WTC11 (cell line): ENCODE data around the gene PHYHD1. TPM values are rescaled to one million over a fixed set of nuclear protein-coding genes. Genes with fewer than 3 reads are reported as not detected.

ENCODE experiments used
- ATAC-seq: fragments of 200-7000 bp; cut with Tn5 transposase; 2 replicates; pipeline ENCODE4 v1.10.0; 2021; ENCODE audit warnings: mild to moderate bottlenecking, moderate library complexity
- Bru-seq: library from RNA; stranded (reverse); fragments of 400-500 nt; gene quantifications from one replicate; lab custom pipeline; 2021; lab: Mats Ljungman, UMichigan
- CTCF ChIA-PET: fragments of 300-600 bp; sonication (Branson Sonifier 250); formaldehyde crosslinking; loops from one replicate; lab custom pipeline; 2021; ENCODE audit warnings: antibody characterized with exemption; lab: Charles Lee
- POLR2A ChIA-PET: fragments of 350-600 bp; sonication (Branson Sonifier 250); formaldehyde crosslinking; loops from one replicate; lab custom pipeline; 2021; ENCODE audit warnings: antibody characterized with exemption; lab: Charles Lee
- DNase-seq: peaks from one replicate; pipeline ENCODE4 v3.0.0; 2021; ENCODE audit warnings: low spot score
- H3K27ac Mint-ChIP-seq: 2 replicates; pipeline ENCODE4 v1.8.0; 2021; ENCODE audit warnings: mixed read lengths
- H3K27me3 Mint-ChIP-seq: 2 replicates; pipeline ENCODE4 v1.8.0; 2021; ENCODE audit warnings: low read depth, mild to moderate bottlenecking, moderate library complexity, mixed read lengths
- H3K36me3 Mint-ChIP-seq: 2 replicates; pipeline ENCODE4 v1.8.0; 2021; ENCODE audit warnings: mixed read lengths
- H3K4me1 Mint-ChIP-seq: 2 replicates; pipeline ENCODE4 v1.8.0; 2022; ENCODE audit warnings: mixed read lengths
- H3K4me3 Mint-ChIP-seq: 2 replicates; pipeline ENCODE4 v1.8.0; 2021; ENCODE audit warnings: mild to moderate bottlenecking, moderate library complexity, mixed read lengths
- H3K9me3 Mint-ChIP-seq: 2 replicates; pipeline ENCODE4 v1.8.0; 2021; ENCODE audit warnings: mixed read lengths
- ATF1 ChIP-seq: sonication (generic); formaldehyde crosslinking; IDR thresholded peaks from 2 replicates; pipeline ENCODE4 v1.8.1; 2023; ENCODE audit warnings: mild to moderate bottlenecking, moderate library complexity, missing genetic modification reagents
- CREM ChIP-seq: sonication (generic); formaldehyde crosslinking; IDR thresholded peaks from 2 replicates; pipeline ENCODE4 v1.8.1; 2022; ENCODE audit warnings: mild to moderate bottlenecking, missing genetic modification reagents, moderate library complexity
- ESRRA ChIP-seq: sonication (generic); formaldehyde crosslinking; IDR thresholded peaks from 2 replicates; pipeline ENCODE4 v1.8.1; 2022; ENCODE audit warnings: mild to moderate bottlenecking, missing genetic modification reagents, borderline replicate concordance
- KAT7 ChIP-seq: sonication (generic); formaldehyde crosslinking; IDR thresholded peaks from 2 replicates; pipeline ENCODE4 v1.8.1; 2023; ENCODE audit warnings: missing genetic modification reagents, mild to moderate bottlenecking, borderline replicate concordance
- NFE2L1 ChIP-seq: sonication (generic); formaldehyde crosslinking; IDR thresholded peaks from 2 replicates; pipeline ENCODE4 v1.8.1; 2023; ENCODE audit warnings: missing genetic modification reagents
- NR1H2 ChIP-seq: sonication (generic); formaldehyde crosslinking; IDR thresholded peaks from 2 replicates; pipeline ENCODE4 v1.9.0; 2021; ENCODE audit warnings: mild to moderate bottlenecking, moderate library complexity, missing genetic modification reagents
- PRRX2 ChIP-seq: fragments of 250-450 bp; sonication (Bioruptor Pico); IDR thresholded peaks from 2 replicates; pipeline ENCODE4 v1.8.0; 2021; ENCODE audit warnings: mild to moderate bottlenecking
- SOX15 ChIP-seq: fragments of 250-450 bp; sonication (Bioruptor Pico); IDR thresholded peaks from 2 replicates; pipeline ENCODE4 v1.9.0; 2021; ENCODE audit warnings: mild to moderate bottlenecking
- ZNF317 ChIP-seq: sonication (generic); formaldehyde crosslinking; IDR thresholded peaks from 2 replicates; pipeline ENCODE4 v1.8.1; 2023; ENCODE audit warnings: low read depth, mild to moderate bottlenecking, moderate library complexity, missing genetic modification reagents, borderline replicate concordance
- long read RNA-seq, 3 experiments: library from RNA in 1 of 3; library from capped mRNA in 1 of 3; library from polyadenylated mRNA in 1 of 3; unstranded in 2 of 3; stranded (forward) in 1 of 3; transcript quantifications; one replicate each; pipeline ENCODE4 v2.0.0, GENCODE V29; 2021
- total RNA-seq: library from RNA; stranded (reverse); gene quantifications from 3 replicates; pipeline ENCODE4 v1.2.3, GENCODE V29; 2021
- TF ChIP-seq, protein P1 (sequence below): sonication (generic); formaldehyde crosslinking; conservative IDR thresholded peaks from 2 replicates; pipeline ENCODE4 v1.8.1; 2022; ENCODE audit warnings: mild to moderate bottlenecking, missing genetic modification reagents
- TF ChIP-seq, protein P2 (sequence below): fragments of 200-600 bp; IDR thresholded peaks from 2 replicates; pipeline ENCODE4 v1.8.0; 2022; ENCODE audit warnings: antibody characterized with exemption
- TF ChIP-seq, protein P3 (sequence below): sonication (generic); formaldehyde crosslinking; IDR thresholded peaks from 2 replicates; pipeline ENCODE4 v1.8.1; 2022; ENCODE audit warnings: low read depth, missing genetic modification reagents, borderline replicate concordance
- TF ChIP-seq, protein P4 (sequence below): sonication (generic); formaldehyde crosslinking; IDR thresholded peaks from 2 replicates; pipeline ENCODE4 v1.8.1; 2023; ENCODE audit warnings: mild to moderate bottlenecking, missing genetic modification reagents, moderate library complexity
- TF ChIP-seq, protein P5 (sequence below): fragments of 250-450 bp; sonication (Bioruptor Pico); IDR thresholded peaks from 2 replicates; pipeline ENCODE4 v1.9.0; 2021; ENCODE audit warnings: mild to moderate bottlenecking, borderline replicate concordance
- TF ChIP-seq, protein P6 (sequence below): sonication (generic); formaldehyde crosslinking; IDR thresholded peaks from 2 replicates; pipeline ENCODE4 v1.8.1; 2022; ENCODE audit warnings: mild to moderate bottlenecking, missing genetic modification reagents, moderate library complexity, borderline replicate concordance

Gene PHYHD1
- total RNA-seq (14.6 to 21.3 TPM (median 20.0 TPM) in 3 replicates), Bru-seq, nascent RNA (percentile 42 among the genes with signal in this experiment)
- long read RNA-seq, experiment 1, partial matches to known transcripts, result 8 of 18 reads
- long read RNA-seq, experiment 1, other reads (novel, unspliced or antisense), result 9 of 18 reads
- long read RNA-seq, experiment 2, partial matches to known transcripts, result 5 of 12 reads
- long read RNA-seq, experiment 2, other reads (novel, unspliced or antisense), result 7 of 12 reads
- long read RNA-seq, experiment 3, partial matches to known transcripts, result 7 of 15 reads
- long read RNA-seq, experiment 3, other reads (novel, unspliced or antisense), result 7 of 15 reads

DNA sequence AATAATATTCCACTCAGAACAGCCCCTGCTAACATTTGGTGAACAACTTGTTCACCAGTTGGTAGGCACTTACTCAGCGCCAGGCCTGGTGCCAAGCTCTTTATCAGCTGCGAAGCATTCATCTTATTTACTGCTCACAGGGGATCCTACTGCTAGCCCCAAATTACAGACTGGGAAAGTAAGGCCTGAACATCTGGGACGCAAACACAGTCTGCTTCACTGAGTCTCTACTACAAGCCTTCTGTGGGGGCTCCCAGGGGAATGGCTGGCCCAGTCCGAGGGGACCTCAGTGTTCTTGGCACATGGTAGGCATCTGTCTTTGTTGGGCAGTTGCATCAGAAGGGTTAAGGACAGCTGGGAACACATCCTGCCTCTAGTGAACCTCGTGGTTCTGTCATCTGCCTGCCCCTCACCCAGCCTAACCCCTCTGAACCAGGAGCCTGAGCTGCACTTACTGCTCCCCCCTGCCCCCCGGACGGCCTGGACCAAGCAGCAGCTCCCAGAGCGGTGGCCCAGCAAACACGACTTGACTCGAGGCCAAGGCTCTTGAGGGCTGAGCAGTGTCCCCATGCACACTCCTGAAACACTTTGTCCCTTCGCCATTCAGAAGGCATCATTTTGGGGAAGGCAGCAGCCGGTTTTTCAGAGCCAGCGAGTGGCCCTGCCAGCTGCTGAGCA lies at the start of gene PHYHD1:
TSS of gene PHYHD1 (plus strand) at position 602 of the 678 bp plus-strand sequence. CDS start 1,342 bp downstream, outside the sequence.
- H3K27me3 Mint-ChIP-seq, result no peaks in the 10 kb centered on the region
- H3K9me3 Mint-ChIP-seq, result no peaks in the 10 kb centered on the region
- no peak for DNase-seq

DNA sequence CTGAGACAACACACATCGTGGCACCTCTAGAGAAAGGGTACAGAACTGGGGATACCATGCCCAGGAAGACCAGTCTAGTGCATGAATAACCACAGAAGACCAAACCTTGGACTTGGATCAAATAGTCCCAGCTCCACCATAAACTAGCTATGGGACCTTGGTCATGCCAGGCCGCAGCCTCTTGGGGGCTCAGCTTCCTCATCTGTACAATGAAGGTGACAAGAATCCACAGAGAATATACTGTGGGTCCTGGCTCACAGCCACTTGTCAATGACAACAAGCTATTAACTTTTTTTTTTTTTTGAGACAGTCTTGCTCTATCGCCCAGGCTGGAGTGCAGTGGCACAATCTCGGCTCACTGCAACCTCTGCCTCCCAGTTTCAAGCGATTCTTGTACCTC lies 42.9 kb upstream of the PHYHD1 start:
- no peak overlapping the region for H3K4me3 Mint-ChIP-seq
- H3K9me3 Mint-ChIP-seq, result no peaks in the 10 kb centered on the region
- peaks cover 15% of the 10 kb centered on the region for H3K4me1 Mint-ChIP-seq
- TF ChIP-seq ZNF317 (CRISPR knock-in tag) (no peak), KAT7 (CRISPR knock-in tag) (no peak), PRRX2 (CRISPR knock-in tag) (no peak), ESRRA (CRISPR knock-in tag) (no peak), ATF1 (CRISPR knock-in tag) (no peak), NR1H2 (CRISPR knock-in tag) (no peak), CREM (no peak), NFE2L1 (CRISPR knock-in tag) (no peak), SOX15 (CRISPR knock-in tag) (no peak)
- TF ChIP-seq, protein P1, sequence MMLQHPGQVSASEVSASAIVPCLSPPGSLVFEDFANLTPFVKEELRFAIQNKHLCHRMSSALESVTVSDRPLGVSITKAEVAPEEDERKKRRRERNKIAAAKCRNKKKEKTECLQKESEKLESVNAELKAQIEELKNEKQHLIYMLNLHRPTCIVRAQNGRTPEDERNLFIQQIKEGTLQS (CRISPR knock-in tag), result no peak
- TF ChIP-seq, protein P2, sequence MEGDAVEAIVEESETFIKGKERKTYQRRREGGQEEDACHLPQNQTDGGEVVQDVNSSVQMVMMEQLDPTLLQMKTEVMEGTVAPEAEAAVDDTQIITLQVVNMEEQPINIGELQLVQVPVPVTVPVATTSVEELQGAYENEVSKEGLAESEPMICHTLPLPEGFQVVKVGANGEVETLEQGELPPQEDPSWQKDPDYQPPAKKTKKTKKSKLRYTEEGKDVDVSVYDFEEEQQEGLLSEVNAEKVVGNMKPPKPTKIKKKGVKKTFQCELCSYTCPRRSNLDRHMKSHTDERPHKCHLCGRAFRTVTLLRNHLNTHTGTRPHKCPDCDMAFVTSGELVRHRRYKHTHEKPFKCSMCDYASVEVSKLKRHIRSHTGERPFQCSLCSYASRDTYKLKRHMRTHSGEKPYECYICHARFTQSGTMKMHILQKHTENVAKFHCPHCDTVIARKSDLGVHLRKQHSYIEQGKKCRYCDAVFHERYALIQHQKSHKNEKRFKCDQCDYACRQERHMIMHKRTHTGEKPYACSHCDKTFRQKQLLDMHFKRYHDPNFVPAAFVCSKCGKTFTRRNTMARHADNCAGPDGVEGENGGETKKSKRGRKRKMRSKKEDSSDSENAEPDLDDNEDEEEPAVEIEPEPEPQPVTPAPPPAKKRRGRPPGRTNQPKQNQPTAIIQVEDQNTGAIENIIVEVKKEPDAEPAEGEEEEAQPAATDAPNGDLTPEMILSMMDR, result no peak
- TF ChIP-seq, protein P3, sequence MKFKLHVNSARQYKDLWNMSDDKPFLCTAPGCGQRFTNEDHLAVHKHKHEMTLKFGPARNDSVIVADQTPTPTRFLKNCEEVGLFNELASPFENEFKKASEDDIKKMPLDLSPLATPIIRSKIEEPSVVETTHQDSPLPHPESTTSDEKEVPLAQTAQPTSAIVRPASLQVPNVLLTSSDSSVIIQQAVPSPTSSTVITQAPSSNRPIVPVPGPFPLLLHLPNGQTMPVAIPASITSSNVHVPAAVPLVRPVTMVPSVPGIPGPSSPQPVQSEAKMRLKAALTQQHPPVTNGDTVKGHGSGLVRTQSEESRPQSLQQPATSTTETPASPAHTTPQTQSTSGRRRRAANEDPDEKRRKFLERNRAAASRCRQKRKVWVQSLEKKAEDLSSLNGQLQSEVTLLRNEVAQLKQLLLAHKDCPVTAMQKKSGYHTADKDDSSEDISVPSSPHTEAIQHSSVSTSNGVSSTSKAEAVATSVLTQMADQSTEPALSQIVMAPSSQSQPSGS, result no peak
- TF ChIP-seq, protein P4, sequence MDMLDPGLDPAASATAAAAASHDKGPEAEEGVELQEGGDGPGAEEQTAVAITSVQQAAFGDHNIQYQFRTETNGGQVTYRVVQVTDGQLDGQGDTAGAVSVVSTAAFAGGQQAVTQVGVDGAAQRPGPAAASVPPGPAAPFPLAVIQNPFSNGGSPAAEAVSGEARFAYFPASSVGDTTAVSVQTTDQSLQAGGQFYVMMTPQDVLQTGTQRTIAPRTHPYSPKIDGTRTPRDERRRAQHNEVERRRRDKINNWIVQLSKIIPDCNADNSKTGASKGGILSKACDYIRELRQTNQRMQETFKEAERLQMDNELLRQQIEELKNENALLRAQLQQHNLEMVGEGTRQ (CRISPR knock-in tag), result no peak
- TF ChIP-seq, protein P5, sequence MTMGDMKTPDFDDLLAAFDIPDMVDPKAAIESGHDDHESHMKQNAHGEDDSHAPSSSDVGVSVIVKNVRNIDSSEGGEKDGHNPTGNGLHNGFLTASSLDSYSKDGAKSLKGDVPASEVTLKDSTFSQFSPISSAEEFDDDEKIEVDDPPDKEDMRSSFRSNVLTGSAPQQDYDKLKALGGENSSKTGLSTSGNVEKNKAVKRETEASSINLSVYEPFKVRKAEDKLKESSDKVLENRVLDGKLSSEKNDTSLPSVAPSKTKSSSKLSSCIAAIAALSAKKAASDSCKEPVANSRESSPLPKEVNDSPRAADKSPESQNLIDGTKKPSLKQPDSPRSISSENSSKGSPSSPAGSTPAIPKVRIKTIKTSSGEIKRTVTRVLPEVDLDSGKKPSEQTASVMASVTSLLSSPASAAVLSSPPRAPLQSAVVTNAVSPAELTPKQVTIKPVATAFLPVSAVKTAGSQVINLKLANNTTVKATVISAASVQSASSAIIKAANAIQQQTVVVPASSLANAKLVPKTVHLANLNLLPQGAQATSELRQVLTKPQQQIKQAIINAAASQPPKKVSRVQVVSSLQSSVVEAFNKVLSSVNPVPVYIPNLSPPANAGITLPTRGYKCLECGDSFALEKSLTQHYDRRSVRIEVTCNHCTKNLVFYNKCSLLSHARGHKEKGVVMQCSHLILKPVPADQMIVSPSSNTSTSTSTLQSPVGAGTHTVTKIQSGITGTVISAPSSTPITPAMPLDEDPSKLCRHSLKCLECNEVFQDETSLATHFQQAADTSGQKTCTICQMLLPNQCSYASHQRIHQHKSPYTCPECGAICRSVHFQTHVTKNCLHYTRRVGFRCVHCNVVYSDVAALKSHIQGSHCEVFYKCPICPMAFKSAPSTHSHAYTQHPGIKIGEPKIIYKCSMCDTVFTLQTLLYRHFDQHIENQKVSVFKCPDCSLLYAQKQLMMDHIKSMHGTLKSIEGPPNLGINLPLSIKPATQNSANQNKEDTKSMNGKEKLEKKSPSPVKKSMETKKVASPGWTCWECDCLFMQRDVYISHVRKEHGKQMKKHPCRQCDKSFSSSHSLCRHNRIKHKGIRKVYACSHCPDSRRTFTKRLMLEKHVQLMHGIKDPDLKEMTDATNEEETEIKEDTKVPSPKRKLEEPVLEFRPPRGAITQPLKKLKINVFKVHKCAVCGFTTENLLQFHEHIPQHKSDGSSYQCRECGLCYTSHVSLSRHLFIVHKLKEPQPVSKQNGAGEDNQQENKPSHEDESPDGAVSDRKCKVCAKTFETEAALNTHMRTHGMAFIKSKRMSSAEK (CRISPR knock-in tag), result no peak
- H3K36me3 Mint-ChIP-seq, result peaks cover 6% of the 10 kb centered on the region; the same call in 1 of the 2 replicates
- DNase-seq, result no peak
- H3K27ac Mint-ChIP-seq, result no peak overlapping the region; the same call in 1 of the 2 replicates
- no peaks in the 10 kb centered on the region for H3K27me3 Mint-ChIP-seq
- POLR2A ChIA-PET, result no interaction called here
- CTCF ChIA-PET, result interaction anchor here (0.6 to 6.2 kb wide), 6 partner anchors 15 to 144 kb away, joined by 3 to 49 read pairs (median 6); no protein-coding TSS in a partner anchor
- ATAC-seq, result no peak

More for the DNA sequence above, at the start of gene PHYHD1:
- CTCF ChIA-PET, result interaction anchor here (1.2 to 1.9 kb wide), 4 partner anchors 41 to 188 kb away, joined by 3 to 5 read pairs (median 4); partner anchors contain the start of gene SH3GLB2
- peaks cover 12% of the 10 kb centered on the region for H3K4me1 Mint-ChIP-seq
- peaks cover 23% of the 10 kb centered on the region for H3K36me3 Mint-ChIP-seq
- H3K27ac Mint-ChIP-seq, result peak within 1 kb of the TSS; percentile 69
- TF ChIP-seq, protein P6, sequence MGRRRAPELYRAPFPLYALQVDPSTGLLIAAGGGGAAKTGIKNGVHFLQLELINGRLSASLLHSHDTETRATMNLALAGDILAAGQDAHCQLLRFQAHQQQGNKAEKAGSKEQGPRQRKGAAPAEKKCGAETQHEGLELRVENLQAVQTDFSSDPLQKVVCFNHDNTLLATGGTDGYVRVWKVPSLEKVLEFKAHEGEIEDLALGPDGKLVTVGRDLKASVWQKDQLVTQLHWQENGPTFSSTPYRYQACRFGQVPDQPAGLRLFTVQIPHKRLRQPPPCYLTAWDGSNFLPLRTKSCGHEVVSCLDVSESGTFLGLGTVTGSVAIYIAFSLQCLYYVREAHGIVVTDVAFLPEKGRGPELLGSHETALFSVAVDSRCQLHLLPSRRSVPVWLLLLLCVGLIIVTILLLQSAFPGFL (CRISPR knock-in tag), result no peak
- TF ChIP-seq, all 79 proteins: peak for 0
- no peak for ATAC-seq
- peak within 1 kb of the TSS; percentile 75 for H3K4me3 Mint-ChIP-seq
- POLR2A ChIA-PET, result no interaction called here
